Amniotic stem cell (primary cell): Measurements from ENCODE around the gene CDKN2AIPNL.
"Not testable (repeated sequence)": the region's sequence is repeated elsewhere in the genome, so short reads cannot be mapped to it uniquely, and the experiment has no call there.

Experiments used
- DNase-seq: peaks from one replicate; lab custom pipeline; 2025; lab: John Stamatoyannopoulos, UW

CDKN2AIPNL gene

GRCh38 chr5:134437847-134438581 is 26.3 kb upstream of the CDKN2AIPNL start:
- DNase-seq, result peak; percentile 26

GRCh38 chr5:134437340-134437846 is 25.7 kb upstream of the CDKN2AIPNL start:
- no peak for DNase-seq

- DNase-seq, result peak; percentile 12
Observed at GRCh38 chr5:134436523-134437339, 25.1 kb upstream of the CDKN2AIPNL start.

GRCh38 chr5:134435560-134435959 is 23.9 kb upstream of the CDKN2AIPNL start:
- peak; percentile 18 for DNase-seq

GRCh38 chr5:134432677-134433359 is 21.1 kb upstream of the CDKN2AIPNL start:
- DNase-seq, result no peak

- DNase-seq, result no peak
Observed at GRCh38 chr5:134432174-134432573, 20.5 kb upstream of the CDKN2AIPNL start.

GRCh38 chr5:134430001-134430569 is 18.4 kb upstream of the CDKN2AIPNL start:
- DNase-seq, result no peak

- no peak for DNase-seq
Observed at GRCh38 chr5:134427540-134428041, 15.9 kb upstream of the CDKN2AIPNL start.

GRCh38 chr5:134426361-134426760 is 14.7 kb upstream of the CDKN2AIPNL start:
- no peak for DNase-seq

- DNase-seq, result no peak
Observed at GRCh38 chr5:134423376-134423775, 11.7 kb upstream of the CDKN2AIPNL start.

GRCh38 chr5:134422791-134423365 is 11.2 kb upstream of the CDKN2AIPNL start:
- no peak for DNase-seq

GRCh38 chr5:134421038-134421437 is 9.4 kb upstream of the CDKN2AIPNL start:
- not testable (repeated sequence) for DNase-seq

GRCh38 chr5:134420343-134420742 is 8.7 kb upstream of the CDKN2AIPNL start:
- DNase-seq, result no peak

- no peak for DNase-seq
Observed at GRCh38 chr5:134418958-134419357, 7.3 kb upstream of the CDKN2AIPNL start.

- DNase-seq, result no peak
Observed at GRCh38 chr5:134417707-134418106, 6.0 kb upstream of the CDKN2AIPNL start.

GRCh38 chr5:134413046-134413445 is 1.4 kb upstream of the CDKN2AIPNL start:
- no peak for DNase-seq

- DNase-seq, result no peak
Observed at GRCh38 chr5:134411228-134411545, 494 bp downstream of the CDKN2AIPNL start.

- DNase-seq, result no peak
Observed at GRCh38 chr5:134410822-134411221, 859 bp downstream of the CDKN2AIPNL start.

- no peak for DNase-seq
Observed at GRCh38 chr5:134409321-134409720, 2.4 kb downstream of the CDKN2AIPNL start.

- no peak for DNase-seq
Observed at GRCh38 chr5:134406390-134406789, 5.3 kb downstream of the CDKN2AIPNL start.

- no peak for DNase-seq
Observed at GRCh38 chr5:134403951-134404350, 7.7 kb downstream of the CDKN2AIPNL start.
